Neural progenitor cell (in vitro differentiated cells): ENCODE results near the gene CTXN1.

Experiments used
- EZH2 ChIP-seq: fragments of 200-600 bp; sonication (generic); IDR thresholded peaks from 2 replicates; pipeline ENCODE4 v1.6.1; 2017; ENCODE audit warnings: antibody characterized with exemption, mild to moderate bottlenecking, moderate library complexity
- TF ChIP-seq, protein P1 (sequence below): fragments of 200-600 bp; sonication (generic); IDR thresholded peaks from 2 replicates; pipeline ENCODE4 v1.5.1; 2017; ENCODE audit warnings: antibody characterized with exemption, mild to moderate bottlenecking

DNA sequence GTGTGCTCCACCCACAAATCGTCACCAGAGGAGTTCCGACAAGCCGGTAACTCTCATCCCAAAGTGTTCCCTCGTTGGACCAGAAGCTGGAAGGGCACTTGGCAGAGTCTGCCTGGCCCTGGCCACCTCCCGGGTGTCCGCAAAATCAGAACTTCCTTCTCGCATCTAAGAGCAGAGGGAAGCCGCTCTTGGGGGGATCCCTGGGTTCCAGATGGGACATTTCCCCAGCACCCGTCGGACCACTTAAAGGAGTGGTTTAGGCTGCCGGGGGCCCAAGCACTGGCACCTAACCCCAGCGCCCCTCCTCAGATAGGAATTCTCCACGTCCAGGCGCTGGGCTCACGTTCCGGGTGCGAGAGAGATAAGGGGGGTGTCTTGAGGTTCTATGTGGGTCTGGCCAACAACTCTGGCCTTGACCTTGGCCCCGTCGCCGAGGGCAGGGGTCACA, 23.1 kb downstream of the CTXN1 start:
- TF ChIP-seq EZH2, result no peak
- TF ChIP-seq, protein P1, sequence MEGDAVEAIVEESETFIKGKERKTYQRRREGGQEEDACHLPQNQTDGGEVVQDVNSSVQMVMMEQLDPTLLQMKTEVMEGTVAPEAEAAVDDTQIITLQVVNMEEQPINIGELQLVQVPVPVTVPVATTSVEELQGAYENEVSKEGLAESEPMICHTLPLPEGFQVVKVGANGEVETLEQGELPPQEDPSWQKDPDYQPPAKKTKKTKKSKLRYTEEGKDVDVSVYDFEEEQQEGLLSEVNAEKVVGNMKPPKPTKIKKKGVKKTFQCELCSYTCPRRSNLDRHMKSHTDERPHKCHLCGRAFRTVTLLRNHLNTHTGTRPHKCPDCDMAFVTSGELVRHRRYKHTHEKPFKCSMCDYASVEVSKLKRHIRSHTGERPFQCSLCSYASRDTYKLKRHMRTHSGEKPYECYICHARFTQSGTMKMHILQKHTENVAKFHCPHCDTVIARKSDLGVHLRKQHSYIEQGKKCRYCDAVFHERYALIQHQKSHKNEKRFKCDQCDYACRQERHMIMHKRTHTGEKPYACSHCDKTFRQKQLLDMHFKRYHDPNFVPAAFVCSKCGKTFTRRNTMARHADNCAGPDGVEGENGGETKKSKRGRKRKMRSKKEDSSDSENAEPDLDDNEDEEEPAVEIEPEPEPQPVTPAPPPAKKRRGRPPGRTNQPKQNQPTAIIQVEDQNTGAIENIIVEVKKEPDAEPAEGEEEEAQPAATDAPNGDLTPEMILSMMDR, result no peak
